Activated gamma-delta T cell (primary cell): ENCODE measurements around the gene EXD2.

ENCODE experiments used
- DNase-seq: peaks from one replicate; lab custom pipeline; 2025; lab: John Stamatoyannopoulos, UW

Gene EXD2

DNA sequence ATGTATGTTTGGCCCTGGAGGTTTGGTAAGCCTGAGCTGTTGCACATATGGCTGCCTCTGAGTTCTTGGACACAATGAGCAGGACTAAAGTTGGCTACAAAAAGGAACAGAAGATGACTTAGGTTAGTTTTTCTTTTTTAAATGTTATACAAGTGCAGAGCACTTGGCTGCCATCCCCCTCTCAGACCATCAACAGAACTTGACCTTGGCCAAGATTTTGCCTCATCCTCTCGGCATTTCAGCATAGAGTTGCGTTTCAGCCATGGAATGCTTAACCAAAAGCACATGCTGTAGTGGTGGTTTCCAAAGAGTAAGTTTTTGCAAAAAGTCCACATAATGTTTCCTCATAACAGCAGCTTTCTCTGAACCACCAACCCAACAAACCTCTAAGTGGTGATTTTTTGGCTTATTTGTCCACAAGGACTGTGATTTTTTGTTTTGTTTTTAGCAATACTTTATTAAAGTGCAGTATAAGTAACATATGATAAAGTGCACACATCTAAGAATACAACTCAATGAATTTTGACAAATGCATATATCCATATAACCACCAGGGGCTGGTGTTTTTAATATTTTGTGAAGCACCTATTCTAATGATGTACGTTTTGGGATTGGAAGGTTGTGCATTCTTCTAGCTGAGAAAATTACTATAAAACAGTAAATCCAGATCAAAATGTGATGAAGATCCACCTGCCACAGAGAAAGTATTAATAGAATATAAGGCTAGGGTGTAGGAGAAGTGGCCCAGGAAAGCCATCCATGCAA, 56.6 kb downstream of the EXD2 start:
- DNase-seq, result no peak

DNA sequence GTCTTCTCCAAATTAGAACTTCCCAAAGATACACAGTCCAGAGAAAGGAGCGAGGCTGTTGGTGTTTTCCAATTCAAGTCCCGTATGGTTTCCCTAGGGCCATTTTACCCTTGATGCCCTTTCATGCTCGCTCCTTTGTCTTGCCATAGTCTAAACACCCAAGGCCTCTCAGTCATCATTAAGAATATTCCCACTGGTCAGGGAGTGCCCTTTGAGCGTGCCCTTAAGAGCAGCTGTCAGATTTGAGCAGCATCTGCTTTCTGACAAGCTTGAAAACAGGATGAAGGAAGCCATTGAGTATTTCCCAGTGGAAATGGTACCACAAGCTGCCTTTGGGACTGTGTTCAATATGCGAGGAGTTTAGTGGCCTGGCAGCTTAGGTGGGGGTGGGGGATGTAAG, 58.3 kb downstream of the EXD2 start:
- DNase-seq, result no peak

DNA sequence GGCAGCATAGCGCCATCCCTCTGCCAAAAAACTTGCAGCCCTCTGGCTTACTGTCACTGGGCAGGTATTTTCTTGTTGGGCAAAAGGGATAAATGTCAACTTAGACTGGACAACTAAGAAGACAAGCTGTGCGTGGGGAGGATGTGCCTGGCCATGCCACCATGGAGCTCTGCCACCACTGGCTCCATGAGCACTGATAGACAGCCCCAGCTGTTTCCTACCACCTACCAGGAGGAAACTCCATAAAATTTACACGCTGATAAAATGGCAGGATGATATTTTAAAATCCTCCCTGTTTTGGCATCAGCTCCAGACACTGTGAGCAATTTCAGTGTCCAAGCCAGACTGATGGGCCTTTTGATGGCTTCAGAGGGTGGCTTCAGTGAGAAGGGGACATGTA, 61.6 kb downstream of the EXD2 start:
- DNase-seq, result no peak

DNA sequence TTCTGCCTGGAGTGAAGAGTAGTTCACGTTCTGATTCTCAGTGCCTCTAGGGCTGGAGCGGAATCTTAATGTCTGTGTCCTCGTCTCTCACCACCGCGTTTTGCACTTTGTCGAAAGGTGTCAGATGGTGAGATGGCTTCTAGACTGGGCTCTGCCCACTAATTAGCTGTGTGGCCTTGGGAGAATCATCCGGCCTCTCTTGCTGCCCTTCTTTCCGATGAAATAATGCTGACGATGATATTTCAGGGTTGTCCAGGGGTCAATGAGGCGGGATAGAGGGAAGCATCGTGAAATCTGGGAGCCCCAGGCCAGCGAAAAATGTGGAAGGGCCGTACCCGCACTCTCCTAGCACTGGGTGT, 67.8 kb downstream of the EXD2 start:
- DNase-seq, result no peak

DNA sequence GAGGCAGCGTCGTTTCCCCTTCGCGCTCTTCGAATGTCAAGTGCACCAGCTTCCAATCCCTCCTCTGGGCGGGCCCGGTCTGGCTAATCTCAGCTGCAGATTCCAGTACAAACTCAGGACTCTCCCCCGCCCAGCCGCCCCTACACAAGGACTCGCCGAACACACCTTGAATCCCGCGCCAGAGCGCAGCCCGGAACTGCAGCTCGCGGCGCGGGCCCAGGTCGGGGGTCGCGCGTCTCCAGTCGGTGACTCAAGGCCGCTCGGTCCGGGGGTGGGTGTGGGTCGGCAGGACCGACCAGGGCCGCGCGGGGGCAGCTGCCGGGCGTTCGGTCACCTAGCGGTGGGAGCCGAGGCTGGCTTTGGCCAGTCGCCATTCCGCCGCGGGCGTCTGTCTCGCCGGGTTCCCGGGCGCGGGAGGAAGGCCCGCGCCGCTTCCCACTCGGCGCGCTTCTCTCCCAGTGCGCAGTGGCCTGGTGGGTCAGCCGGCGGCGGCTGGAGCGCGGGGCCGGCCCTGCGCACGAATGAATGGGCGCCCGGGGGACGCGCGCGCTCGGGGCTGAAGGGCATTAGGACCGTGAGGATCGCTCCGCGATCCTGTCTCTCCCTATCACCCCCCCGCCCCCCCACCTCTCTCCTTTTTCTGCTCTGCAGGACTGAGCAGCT, 68.4 kb downstream of the EXD2 start, which contains the start of gene GALNT16:
GALNT16 (plus strand) TSS at position 632 of the 663 bp plus-strand sequence. CDS start 133 bp downstream, outside the sequence.
- DNase-seq, result no peak

DNA sequence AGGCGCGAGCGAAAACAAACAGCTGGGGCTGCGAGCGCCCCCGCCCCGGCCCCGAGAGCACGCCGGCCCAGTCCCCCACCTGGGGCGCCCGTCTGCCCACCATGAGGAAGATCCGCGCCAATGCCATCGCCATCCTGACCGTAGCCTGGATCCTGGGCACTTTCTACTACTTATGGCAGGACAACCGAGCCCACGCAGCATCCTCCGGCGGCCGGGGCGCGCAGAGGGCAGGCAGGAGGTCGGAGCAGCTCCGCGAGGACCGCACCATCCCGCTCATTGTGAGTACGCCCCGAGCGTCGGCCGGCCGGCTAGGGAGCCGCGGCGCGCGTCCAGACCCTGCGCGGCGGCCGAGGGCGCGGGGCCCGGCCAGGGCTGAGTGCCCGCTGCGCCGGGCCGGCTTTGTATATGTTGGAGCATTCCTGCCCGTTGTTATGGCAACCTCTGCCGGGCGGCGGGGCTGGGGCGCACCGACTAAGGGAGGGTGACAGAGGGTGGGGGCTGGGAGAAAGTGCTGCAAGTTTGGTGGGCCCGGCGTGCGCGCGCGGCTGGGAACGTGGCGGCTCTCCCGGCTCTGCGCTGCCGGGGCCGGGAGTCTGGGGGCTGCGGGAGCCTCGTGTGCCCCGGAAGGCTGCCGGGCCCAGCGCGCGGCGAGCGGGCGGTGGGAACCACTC, 69.0 kb downstream of the EXD2 start:
- no peak for DNase-seq

DNA sequence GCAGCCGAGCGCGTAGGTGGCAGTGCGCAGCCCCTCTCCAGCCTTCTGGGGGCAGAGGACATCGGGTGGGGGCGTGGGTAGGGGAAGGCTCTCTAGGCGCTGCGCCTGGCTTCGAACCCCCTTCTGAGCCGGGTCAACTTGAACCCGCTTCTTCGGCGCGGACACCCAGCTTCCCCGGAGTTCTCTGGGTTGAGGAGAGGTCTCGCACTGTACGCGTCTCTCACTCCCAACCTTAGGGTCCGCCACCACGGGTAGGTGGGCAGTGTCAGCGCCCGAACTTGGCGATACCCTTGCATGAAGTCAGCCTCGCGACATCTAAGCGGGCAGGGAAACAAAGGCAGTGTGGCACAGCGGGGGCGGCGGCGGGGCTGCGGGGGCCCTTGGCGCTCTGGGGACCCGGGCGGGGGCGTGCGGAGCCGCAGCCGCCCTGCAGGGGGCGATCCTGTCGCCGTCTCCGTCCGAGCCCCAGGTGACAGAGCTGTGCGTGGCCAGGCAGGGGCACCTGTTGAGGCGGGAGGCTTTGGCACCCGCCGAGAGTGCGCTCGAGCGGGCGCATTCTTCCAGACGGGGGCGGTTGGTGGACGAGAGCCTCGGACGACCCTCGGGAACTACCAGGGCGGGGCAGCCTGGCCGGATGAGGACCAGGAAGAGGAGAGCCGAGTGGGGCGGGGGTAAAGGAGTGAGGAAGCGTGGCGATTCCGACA, 69.7 kb downstream of the EXD2 start:
- no peak for DNase-seq

DNA sequence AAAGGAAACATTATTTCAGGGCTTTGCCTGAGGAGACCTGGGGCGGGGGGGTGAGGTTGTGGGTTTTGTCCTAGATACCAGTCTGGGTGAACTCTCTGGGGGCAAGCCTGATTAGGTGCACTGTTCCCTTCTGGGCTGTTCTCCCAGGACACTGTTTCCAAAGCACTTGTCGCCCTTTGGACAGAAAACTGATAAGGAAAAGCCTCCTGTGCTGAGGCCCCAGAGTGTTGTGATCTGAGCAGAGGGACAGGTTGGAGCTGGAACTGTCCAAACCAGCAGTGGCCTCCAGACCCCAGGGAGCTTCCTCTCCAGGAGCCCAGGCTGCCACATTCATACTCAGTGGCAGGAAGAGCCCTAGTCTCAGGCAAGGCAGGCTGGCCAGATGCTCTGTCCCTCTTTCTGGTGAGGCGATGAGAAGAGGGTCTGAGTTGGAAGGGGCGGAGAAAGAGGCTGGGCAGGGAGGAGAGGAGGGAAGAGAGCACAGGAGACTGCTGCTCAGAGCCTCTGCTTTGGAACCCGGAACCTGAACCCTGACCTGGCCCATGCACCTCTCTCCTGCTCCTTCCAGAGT, 70.5 kb downstream of the EXD2 start:
- DNase-seq, result no peak

DNA sequence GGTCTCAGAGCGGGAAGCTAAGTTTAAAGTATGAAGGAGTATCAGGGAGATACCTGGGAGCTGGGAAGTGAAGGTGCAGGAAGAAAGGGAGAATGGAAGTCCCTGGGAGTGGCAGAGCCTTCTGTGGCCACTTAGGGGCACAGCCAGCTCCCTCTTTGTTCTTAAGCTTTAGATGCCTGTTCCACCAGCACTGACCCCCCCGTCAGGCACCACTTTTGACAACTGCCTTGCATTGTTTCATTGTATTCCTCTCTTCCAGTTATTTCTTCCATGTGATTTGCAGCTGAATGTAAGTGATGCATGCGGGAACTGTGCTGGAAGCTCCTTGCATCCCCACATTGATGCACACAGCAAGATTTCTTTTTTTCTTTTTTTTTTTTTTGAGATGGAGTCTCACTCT, 71.2 kb downstream of the EXD2 start:
- no peak for DNase-seq

DNA sequence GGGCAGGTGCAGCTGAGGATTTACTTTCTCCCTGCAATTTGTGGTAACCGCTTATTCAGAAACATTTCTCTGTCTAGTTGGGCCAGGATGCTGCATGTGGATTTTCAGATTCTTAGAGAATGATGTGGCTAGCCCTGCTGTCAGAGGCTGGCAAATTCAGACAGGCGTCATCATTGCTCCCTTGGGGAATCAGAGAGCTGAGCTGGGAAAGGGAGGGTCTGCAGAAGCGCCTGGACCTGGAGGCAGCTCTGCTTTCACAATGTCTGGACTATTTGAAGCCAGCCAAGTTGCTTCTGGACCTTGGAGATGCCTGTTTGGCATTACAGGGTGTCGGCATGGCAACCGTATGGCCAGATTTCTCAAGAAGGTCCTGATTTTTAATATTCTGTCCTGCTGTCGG, 72.1 kb downstream of the EXD2 start:
- DNase-seq, result no peak

DNA sequence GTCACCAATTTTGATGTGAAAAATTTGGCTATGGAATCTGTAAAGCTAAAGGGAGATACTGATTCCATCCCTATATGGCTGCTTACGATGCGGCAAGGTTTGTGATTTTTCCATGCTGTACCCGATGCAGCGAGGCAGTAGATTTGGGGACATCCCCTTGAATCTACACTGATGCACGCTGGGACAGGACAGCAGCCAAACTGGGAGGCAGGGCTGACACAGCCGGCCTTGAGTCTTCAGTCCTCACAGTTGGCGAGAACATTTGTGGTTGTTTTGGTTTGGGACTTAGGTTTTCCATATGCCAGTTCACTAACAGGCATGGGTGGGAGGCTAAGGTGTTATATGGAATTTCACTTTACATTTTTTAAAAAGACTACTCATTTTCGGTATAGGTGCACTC, 72.5 kb downstream of the EXD2 start:
- no peak for DNase-seq

DNA sequence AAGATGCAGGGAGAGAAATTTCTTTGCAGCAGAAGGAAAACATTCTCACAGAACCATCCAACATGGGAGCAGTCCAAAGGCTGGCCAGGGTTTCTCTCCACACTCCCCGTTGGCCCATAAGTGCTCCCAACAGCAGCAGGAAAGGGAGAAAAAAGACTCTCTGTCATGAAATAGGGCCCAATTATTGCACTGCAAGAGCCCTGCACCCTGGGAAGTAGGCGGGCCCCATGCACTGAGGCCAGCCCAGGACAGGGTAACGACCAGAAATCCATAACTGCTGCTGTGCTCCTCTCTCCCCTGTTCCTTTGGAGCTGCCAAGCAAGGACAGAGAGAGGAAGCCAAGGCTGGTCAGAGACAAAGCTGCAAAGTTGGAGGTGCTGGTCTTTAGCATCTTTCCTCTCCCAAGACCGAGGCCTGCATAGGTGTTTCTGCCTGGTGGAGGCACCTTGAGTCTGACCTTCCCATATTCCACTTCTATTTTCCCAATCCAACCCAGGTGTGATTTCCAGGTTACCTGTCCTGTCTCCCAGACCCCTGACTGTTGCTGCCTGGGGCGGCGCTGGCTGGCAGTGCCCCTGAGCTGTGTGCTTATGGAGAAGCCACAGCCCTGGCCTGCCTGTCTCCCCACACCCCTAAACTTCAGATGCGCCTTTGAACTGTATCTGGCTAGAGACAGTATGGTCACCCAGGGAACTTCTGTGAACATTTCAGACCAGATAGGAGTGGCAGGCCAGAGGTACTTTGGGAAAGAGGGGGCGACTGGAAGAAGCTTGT, 75.5 kb downstream of the EXD2 start:
- DNase-seq, result no peak

DNA sequence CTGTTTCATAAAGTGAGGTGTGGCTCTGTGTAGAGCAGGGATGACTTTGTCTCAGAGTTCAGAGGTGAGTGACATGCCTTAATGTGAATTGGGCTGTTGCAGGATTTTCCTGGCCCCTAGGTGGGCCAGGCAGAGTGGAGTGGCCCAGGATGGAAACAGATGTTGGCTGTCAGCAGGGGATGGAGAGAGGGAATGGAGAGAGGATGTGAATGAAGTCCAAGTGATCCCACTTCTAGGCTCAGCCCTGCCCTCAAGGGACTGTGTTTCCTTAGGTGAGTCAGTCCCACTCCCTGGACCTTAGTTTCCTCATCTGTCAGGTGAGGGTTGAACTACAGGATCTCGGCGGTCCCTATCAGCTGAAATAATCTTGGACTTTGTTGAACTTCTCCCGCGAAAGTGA, 76.2 kb downstream of the EXD2 start:
- DNase-seq, result no peak

DNA sequence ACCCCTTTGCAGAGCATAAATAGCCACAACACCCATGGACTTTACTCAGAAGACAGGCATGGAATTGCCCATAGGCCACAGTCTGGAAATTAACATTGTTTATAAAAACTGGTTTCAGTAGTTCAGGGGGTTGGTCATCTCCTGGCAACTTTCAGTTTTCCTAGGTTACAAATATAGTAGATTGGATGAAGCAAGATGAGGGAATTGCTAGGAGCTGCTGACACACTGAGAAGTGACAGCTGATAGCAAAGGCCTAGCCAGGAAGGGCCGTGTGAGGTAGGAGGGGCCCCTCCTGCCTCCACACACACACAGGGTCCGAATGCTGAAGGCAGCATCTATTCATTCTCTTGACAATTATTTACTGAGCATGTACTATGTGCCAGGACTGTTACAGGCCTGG, 76.9 kb downstream of the EXD2 start:
- no peak for DNase-seq

DNA sequence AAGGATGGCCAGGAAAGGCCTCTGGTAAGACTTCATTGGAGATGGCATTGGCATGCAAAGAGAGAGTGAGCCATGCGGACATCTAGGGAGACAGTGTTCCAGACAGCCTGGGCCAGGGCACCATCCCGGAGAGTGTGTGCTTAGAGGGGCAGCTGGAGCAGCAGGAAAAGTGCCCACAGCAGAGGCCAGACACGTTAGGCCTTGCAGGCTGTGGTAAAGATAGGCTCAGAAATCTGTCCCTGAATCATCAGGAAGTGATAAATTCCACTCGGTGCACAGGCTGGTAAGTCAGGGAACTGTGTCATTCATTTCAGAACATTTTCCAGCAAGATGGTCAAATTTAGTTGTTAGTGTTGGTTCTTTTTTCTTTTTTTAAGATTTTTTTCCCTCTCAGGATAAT, 77.5 kb downstream of the EXD2 start:
- no peak for DNase-seq

DNA sequence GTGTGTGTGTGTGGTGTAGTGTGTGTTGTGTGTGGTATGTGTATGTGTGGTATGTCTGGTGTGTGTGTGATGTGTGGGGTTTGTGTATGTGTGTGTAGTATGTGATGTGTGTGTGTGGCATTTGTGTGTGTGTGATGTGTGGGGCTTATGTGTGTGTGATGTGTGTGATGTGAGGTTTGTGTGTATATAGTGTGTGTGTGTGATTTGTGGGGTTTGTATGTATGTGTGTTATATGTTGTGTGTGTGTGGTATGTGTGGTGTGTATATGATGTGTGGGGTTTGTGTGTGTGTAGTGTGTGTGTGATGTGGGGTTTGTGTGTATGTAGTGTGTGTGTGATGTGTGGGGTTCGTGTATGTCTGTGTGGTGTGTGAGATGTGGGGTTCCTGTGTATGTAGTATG, 78.1 kb downstream of the EXD2 start:
- no peak for DNase-seq

DNA sequence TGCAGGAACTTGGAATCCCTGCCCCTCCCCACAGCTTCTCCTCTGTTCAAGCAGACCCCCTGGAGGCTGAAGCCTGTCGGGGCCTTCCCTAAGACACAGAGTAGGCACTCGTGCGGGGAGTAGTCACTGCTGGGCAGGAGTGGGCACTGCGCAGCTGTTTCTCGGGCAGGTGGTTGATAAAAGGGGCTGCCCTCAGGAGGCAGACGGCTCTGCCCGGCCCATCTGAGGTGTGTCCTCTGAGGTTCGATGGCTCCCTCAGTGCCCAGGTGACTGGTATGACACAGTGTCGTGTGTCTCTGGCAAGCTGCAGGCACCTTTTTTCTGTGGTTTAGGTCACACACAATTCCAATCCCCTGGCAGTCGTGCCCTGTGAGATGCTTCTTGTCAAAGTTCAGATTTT, 78.8 kb downstream of the EXD2 start:
- no peak for DNase-seq

DNA sequence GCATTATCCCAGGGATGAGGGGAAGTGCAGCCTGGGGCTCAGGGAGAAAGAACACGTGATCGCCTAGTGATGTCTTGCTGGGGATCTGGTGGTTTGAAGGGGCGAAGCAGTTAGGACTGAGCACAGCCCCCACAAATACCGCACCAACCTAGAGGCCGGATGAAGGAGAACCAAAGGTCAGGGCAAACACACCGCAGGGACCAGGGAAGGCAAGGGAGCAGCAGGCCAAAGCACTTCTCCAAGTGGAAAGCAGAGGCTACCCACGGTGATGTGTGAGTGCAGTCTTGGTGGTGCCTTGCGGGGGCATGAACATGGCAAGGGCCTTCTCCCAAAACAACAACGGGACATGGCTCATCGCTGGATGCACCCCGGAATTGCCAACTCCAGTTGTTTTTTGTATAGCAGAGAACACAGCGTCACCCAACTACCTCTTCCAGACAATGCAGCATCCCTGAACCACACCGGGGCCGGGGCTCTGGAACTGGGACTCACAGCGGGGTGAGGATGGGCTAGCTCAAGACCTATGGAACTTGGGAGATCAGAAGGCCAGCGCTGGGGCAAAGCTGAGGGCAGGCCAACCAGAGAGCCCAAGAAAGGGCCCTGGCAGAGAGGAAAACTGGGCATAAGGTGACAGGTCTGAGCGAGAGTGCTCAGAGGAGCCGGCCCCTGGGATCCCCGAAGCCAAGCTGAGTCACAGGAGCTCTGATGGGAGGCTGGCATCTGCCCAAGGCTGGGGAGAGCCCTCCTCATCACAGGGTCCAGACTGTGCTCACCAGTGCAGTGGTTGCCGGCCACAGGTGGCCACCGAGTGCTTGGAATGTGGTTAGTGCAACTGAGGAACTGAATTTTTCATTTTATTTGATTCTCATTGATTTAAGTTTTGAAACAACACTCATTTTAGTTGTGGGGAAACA, 79.8 kb downstream of the EXD2 start:
- DNase-seq, result no peak

DNA sequence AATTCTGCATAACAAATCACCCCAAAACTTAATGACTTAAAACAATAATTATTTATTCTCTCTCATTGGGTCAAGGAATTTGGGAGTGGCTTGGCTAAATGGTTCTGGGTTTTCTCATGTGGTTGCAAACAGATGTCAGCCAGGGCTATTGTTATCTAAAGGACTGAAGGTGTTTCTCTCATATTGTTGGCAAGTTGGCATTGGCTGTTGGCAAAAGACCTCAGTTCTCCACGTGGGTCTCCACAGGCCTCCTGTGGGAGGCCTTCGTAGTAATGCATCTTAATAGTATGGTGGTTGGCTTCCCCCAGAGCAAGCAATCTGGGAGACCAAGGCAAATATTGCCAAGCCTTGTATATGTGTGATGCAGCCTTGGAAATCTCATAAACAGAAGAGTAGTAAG, 83.0 kb downstream of the EXD2 start:
- no peak for DNase-seq

DNA sequence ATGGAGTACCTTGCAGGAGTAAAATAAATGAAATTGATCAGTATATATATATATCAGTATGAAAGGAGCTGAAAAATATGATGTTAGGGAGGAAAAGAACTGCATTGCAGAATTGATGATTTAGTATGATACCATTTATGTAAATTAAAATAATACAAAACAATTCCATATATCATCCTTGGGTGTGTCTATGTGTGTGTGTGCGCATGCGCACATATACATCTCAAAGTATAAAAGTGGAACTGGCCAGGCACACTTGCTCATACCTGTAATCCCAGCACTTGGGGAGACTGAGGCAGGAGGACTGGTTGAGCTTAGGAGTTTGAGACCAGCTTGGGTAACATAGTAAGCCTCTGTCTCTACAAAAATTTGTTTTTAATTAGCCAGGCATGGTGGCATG, 84.0 kb downstream of the EXD2 start:
- no peak for DNase-seq
